ENCODE data around the gene EYS. TPM values are rescaled to one million over a fixed set of nuclear protein-coding genes. Genes with fewer than 3 reads are reported as not detected.

Gene EYS
- total and polyA plus RNA-seq, 2 of the 13 experiments (the other 11 are each of a cell fraction or from before 2014, with no cell fraction given): 0.04 to 0.07 TPM

DNA sequence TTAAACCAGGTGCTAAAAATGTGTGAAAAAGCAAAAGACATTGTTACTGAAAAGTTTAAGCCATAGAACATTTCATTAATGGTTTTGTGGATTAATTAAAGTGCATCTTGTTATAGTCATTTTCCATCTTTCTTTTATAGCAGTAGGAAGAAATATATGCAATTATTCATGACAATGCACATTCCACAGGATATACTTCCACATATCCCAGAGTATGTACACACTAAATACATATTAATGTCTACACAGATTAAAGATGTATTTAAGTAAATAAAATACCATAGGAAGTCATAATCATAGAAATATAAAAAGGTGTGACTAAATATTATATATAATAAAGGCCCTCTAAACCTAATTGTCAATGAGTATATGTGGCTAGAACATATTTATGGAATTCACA is 1492.7 kb downstream of the EYS start:
- intact Hi-C loops (cut with micrococcal nuclease; ENCODE audit: unreplicated experiment): no loop called here
- no peak overlapping the region for H3K27ac ChIP-seq (ENCODE audit: extremely low read length, insufficient read depth, low read length)
- FAIRE-seq (no peak), ATAC-seq (no peak), DNase-seq (ENCODE audit: low spot score) (no peak)
- no peaks in the 10 kb centered on the region for H3K36me3 ChIP-seq (replicated peaks in 1 of 2; ENCODE audit: control insufficient read depth in 1 of 2, insufficient read depth in 2 of 2, low read length in 2 of 2)
- POLR2A ChIA-PET: no interaction called here
- CTCF ChIA-PET (ENCODE audit: low intra/inter-chr PET ratio, low total read pairs): no interaction called here
- no peaks in the 10 kb centered on the region for H4K20me1 ChIP-seq (ENCODE audit: insufficient read depth, low read length)
- H3K4me2 ChIP-seq (ENCODE audit: low read depth, low read length): no peak overlapping the region
- no peak overlapping the region for H2AFZ ChIP-seq (ENCODE audit: low read length)
- H3K4me3 ChIP-seq (replicated peaks in 1 of 3; ENCODE audit: insufficient read depth in 1 of 3, low read depth in 2 of 3, low read length in 3 of 3): no peak overlapping the region
- H3K9me3 ChIP-seq (ENCODE audit: low read length): no peaks in the 10 kb centered on the region
- BruUV-seq (replicated peaks): no TSS peak
- H3K9ac ChIP-seq (ENCODE audit: insufficient read depth, low read depth, low read length): no peak overlapping the region
- H3K4me1 ChIP-seq (ENCODE audit: insufficient read depth, low read length): no peaks in the 10 kb centered on the region
- H3K79me2 ChIP-seq (ENCODE audit: insufficient read depth, low read length): no peaks in the 10 kb centered on the region
- in situ Hi-C loops (cut with HindIII; ENCODE audit: extremely low pct_ligation_motif_present, low pct_unique_long_range_greater_than_20kb): no loop called here
- H3K27me3 ChIP-seq (ENCODE audit: control insufficient read depth in 1 of 2, insufficient read depth in 2 of 2, low read length in 2 of 2): no peaks in the 10 kb centered on the region
- TF ChIP-seq HNRNPH1 (optimal IDR thresholded peaks at IDR 0.05; ENCODE audit: low read depth, low read length): no peak
- no peak for TF ChIP-seq NCOR1 (IDR thresholded peaks at IDR 0.05; ENCODE audit: borderline replicate concordance, low read length)
- TF ChIP-seq, protein P1, sequence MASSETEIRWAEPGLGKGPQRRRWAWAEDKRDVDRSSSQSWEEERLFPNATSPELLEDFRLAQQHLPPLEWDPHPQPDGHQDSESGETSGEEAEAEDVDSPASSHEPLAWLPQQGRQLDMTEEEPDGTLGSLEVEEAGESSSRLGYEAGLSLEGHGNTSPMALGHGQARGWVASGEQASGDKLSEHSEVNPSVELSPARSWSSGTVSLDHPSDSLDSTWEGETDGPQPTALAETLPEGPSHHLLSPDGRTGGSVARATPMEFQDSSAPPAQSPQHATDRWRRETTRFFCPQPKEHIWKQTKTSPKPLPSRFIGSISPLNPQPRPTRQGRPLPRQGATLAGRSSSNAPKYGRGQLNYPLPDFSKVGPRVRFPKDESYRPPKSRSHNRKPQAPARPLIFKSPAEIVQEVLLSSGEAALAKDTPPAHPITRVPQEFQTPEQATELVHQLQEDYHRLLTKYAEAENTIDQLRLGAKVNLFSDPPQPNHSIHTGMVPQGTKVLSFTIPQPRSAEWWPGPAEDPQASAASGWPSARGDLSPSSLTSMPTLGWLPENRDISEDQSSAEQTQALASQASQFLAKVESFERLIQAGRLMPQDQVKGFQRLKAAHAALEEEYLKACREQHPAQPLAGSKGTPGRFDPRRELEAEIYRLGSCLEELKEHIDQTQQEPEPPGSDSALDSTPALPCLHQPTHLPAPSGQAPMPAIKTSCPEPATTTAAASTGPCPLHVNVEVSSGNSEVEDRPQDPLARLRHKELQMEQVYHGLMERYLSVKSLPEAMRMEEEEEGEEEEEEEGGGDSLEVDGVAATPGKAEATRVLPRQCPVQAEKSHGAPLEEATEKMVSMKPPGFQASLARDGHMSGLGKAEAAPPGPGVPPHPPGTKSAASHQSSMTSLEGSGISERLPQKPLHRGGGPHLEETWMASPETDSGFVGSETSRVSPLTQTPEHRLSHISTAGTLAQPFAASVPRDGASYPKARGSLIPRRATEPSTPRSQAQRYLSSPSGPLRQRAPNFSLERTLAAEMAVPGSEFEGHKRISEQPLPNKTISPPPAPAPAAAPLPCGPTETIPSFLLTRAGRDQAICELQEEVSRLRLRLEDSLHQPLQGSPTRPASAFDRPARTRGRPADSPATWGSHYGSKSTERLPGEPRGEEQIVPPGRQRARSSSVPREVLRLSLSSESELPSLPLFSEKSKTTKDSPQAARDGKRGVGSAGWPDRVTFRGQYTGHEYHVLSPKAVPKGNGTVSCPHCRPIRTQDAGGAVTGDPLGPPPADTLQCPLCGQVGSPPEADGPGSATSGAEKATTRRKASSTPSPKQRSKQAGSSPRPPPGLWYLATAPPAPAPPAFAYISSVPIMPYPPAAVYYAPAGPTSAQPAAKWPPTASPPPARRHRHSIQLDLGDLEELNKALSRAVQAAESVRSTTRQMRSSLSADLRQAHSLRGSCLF (CRISPR knock-in tag; IDR thresholded peaks at IDR 0.05; ENCODE audit: borderline replicate concordance): no peak
- TF ChIP-seq, protein P2, sequence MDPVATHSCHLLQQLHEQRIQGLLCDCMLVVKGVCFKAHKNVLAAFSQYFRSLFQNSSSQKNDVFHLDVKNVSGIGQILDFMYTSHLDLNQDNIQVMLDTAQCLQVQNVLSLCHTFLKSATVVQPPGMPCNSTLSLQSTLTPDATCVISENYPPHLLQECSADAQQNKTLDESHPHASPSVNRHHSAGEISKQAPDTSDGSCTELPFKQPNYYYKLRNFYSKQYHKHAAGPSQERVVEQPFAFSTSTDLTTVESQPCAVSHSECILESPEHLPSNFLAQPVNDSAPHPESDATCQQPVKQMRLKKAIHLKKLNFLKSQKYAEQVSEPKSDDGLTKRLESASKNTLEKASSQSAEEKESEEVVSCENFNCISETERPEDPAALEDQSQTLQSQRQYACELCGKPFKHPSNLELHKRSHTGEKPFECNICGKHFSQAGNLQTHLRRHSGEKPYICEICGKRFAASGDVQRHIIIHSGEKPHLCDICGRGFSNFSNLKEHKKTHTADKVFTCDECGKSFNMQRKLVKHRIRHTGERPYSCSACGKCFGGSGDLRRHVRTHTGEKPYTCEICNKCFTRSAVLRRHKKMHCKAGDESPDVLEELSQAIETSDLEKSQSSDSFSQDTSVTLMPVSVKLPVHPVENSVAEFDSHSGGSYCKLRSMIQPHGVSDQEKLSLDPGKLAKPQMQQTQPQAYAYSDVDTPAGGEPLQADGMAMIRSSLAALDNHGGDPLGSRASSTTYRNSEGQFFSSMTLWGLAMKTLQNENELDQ (CRISPR knock-in tag; IDR thresholded peaks at IDR 0.05; ENCODE audit: borderline replicate concordance): no peak
- TF ChIP-seq, protein P3, sequence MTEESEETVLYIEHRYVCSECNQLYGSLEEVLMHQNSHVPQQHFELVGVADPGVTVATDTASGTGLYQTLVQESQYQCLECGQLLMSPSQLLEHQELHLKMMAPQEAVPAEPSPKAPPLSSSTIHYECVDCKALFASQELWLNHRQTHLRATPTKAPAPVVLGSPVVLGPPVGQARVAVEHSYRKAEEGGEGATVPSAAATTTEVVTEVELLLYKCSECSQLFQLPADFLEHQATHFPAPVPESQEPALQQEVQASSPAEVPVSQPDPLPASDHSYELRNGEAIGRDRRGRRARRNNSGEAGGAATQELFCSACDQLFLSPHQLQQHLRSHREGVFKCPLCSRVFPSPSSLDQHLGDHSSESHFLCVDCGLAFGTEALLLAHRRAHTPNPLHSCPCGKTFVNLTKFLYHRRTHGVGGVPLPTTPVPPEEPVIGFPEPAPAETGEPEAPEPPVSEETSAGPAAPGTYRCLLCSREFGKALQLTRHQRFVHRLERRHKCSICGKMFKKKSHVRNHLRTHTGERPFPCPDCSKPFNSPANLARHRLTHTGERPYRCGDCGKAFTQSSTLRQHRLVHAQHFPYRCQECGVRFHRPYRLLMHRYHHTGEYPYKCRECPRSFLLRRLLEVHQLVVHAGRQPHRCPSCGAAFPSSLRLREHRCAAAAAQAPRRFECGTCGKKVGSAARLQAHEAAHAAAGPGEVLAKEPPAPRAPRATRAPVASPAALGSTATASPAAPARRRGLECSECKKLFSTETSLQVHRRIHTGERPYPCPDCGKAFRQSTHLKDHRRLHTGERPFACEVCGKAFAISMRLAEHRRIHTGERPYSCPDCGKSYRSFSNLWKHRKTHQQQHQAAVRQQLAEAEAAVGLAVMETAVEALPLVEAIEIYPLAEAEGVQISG (CRISPR knock-in tag; IDR thresholded peaks at IDR 0.05): no peak
- TF ChIP-seq, protein P4, sequence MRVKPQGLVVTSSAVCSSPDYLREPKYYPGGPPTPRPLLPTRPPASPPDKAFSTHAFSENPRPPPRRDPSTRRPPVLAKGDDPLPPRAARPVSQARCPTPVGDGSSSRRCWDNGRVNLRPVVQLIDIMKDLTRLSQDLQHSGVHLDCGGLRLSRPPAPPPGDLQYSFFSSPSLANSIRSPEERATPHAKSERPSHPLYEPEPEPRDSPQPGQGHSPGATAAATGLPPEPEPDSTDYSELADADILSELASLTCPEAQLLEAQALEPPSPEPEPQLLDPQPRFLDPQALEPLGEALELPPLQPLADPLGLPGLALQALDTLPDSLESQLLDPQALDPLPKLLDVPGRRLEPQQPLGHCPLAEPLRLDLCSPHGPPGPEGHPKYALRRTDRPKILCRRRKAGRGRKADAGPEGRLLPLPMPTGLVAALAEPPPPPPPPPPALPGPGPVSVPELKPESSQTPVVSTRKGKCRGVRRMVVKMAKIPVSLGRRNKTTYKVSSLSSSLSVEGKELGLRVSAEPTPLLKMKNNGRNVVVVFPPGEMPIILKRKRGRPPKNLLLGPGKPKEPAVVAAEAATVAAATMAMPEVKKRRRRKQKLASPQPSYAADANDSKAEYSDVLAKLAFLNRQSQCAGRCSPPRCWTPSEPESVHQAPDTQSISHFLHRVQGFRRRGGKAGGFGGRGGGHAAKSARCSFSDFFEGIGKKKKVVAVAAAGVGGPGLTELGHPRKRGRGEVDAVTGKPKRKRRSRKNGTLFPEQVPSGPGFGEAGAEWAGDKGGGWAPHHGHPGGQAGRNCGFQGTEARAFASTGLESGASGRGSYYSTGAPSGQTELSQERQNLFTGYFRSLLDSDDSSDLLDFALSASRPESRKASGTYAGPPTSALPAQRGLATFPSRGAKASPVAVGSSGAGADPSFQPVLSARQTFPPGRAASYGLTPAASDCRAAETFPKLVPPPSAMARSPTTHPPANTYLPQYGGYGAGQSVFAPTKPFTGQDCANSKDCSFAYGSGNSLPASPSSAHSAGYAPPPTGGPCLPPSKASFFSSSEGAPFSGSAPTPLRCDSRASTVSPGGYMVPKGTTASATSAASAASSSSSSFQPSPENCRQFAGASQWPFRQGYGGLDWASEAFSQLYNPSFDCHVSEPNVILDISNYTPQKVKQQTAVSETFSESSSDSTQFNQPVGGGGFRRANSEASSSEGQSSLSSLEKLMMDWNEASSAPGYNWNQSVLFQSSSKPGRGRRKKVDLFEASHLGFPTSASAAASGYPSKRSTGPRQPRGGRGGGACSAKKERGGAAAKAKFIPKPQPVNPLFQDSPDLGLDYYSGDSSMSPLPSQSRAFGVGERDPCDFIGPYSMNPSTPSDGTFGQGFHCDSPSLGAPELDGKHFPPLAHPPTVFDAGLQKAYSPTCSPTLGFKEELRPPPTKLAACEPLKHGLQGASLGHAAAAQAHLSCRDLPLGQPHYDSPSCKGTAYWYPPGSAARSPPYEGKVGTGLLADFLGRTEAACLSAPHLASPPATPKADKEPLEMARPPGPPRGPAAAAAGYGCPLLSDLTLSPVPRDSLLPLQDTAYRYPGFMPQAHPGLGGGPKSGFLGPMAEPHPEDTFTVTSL (CRISPR knock-in tag; IDR thresholded peaks at IDR 0.05; ENCODE audit: borderline replicate concordance): no peak

Data from HepG2 (cell line).